ENCODE measurements around the gene SCAPER. TPM values are rescaled to one million over a fixed set of nuclear protein-coding genes. Genes with fewer than 3 reads are reported as not detected.

The SCAPER gene
- total and polyA plus RNA-seq, 10 donors: 3.9 to 53.3 (median 34.0) TPM

- H3K4me1 ChIP-seq: no peaks in the 10 kb centered on the region
- H3K36me3 ChIP-seq: peaks cover 0 to 12% (median 0%) of the 10 kb centered on the region in 6 donors
- 92 to 100% (median 96%) methylated on average over 2 to 5 of the region's 5 CpGs for WGBS, 5 donors
- peaks cover 0 to 18% (median 13%) of the 10 kb centered on the region in 8 donors for H3K9me3 ChIP-seq
- TF ChIP-seq POLR2A (IDR thresholded peaks at IDR 0.05): no peak
- TF ChIP-seq POLR2AphosphoS5 (IDR thresholded peaks at IDR 0.05): no peak
- no peak for TF ChIP-seq CTCF (IDR thresholded peaks at IDR 0.05 in 8 of 11, conservative IDR thresholded peaks at IDR 0.05 in 3 of 11)
- H3K27ac ChIP-seq: no peak overlapping the region
- DNase-seq: no peak
- intact Hi-C loops (cut with DNase I; ENCODE audit: low total_unique reads): no loop called here
- no peaks in the 10 kb centered on the region for H3K27me3 ChIP-seq (replicated peaks in 1 of 7)
- H3K4me3 ChIP-seq: no peak overlapping the region
These were observed 352.0 kb downstream of the SCAPER start for GRCh38 chr15:76553102-76553501.

GRCh38 chr15:76546805-76547204 is 358.3 kb downstream of the SCAPER start:
- no peak overlapping the region for H3K27ac ChIP-seq
- H3K27me3 ChIP-seq (replicated peaks in 1 of 7): no peaks in the 10 kb centered on the region
- H3K36me3 ChIP-seq: peaks cover 0 to 1% (median 0%) of the 10 kb centered on the region in 6 donors
- no peak for DNase-seq
- TF ChIP-seq CTCF (IDR thresholded peaks at IDR 0.05 in 8 of 11, conservative IDR thresholded peaks at IDR 0.05 in 3 of 11) (no peak), POLR2AphosphoS5 (IDR thresholded peaks at IDR 0.05) (no peak), POLR2A (IDR thresholded peaks at IDR 0.05) (no peak)
- 91 to 100% (median 94%) methylated on average over 2 of the region's 2 CpGs for WGBS, 5 donors
- no peaks in the 10 kb centered on the region for H3K4me1 ChIP-seq
- H3K9me3 ChIP-seq: peaks cover 0 to 15% (median 9%) of the 10 kb centered on the region in 8 donors
- intact Hi-C loops (cut with DNase I; ENCODE audit: low total_unique reads): no loop called here
- H3K4me3 ChIP-seq: no peak overlapping the region

GRCh38 chr15:76533995-76534394 is 371.1 kb downstream of the SCAPER start:
- H3K9me3 ChIP-seq: peaks cover 0 to 4% (median 0%) of the 10 kb centered on the region in 8 donors
- DNase-seq: no peak
- TF ChIP-seq POLR2AphosphoS5 (IDR thresholded peaks at IDR 0.05) (no peak), POLR2A (IDR thresholded peaks at IDR 0.05) (no peak), CTCF (IDR thresholded peaks at IDR 0.05 in 8 of 11, conservative IDR thresholded peaks at IDR 0.05 in 3 of 11) (no peak)
- H3K4me1 ChIP-seq: peaks cover 0 to 3% (median 0%) of the 10 kb centered on the region in 6 donors
- intact Hi-C loops (cut with DNase I; ENCODE audit: low total_unique reads): no loop called here
- no peaks in the 10 kb centered on the region for H3K27me3 ChIP-seq (replicated peaks in 1 of 7)
- no peaks in the 10 kb centered on the region for H3K36me3 ChIP-seq
- no peak overlapping the region for H3K4me3 ChIP-seq
- WGBS, 5 donors: 74 to 84% (median 80%) methylated on average over 2 of the region's 2 CpGs
- H3K27ac ChIP-seq: peak overlapping the region in 4 of 8 donors; percentile 49 to 67 (median 58)

- Histone ChIP-seq H3K4me1 (peaks cover 0 to 3% (median 0%) of the 10 kb centered on the region in 6 donors), H3K36me3 (no peaks in the 10 kb centered on the region), H3K4me3 (peak overlapping the region in 1 of 8 donors; percentile 3), H3K27me3 (replicated peaks in 1 of 7) (no peaks in the 10 kb centered on the region), H3K27ac (peak overlapping the region in 4 of 8 donors; percentile 49 to 67 (median 58)), H3K9me3 (no peaks in the 10 kb centered on the region)
- TF ChIP-seq POLR2A (IDR thresholded peaks at IDR 0.05) (no peak), CTCF (IDR thresholded peaks at IDR 0.05 in 8 of 11, conservative IDR thresholded peaks at IDR 0.05 in 3 of 11) (no peak), POLR2AphosphoS5 (IDR thresholded peaks at IDR 0.05) (no peak)
- no peak for DNase-seq
- intact Hi-C loops (cut with DNase I; ENCODE audit: low total_unique reads): no loop called here
- 57 to 89% (median 75%) methylated on average over 5 of the region's 5 CpGs for WGBS, 5 donors
These were observed 371.9 kb downstream of the SCAPER start for GRCh38 chr15:76533060-76533820.
